ENCODE measurements around the gene KCTD17.

DNA sequence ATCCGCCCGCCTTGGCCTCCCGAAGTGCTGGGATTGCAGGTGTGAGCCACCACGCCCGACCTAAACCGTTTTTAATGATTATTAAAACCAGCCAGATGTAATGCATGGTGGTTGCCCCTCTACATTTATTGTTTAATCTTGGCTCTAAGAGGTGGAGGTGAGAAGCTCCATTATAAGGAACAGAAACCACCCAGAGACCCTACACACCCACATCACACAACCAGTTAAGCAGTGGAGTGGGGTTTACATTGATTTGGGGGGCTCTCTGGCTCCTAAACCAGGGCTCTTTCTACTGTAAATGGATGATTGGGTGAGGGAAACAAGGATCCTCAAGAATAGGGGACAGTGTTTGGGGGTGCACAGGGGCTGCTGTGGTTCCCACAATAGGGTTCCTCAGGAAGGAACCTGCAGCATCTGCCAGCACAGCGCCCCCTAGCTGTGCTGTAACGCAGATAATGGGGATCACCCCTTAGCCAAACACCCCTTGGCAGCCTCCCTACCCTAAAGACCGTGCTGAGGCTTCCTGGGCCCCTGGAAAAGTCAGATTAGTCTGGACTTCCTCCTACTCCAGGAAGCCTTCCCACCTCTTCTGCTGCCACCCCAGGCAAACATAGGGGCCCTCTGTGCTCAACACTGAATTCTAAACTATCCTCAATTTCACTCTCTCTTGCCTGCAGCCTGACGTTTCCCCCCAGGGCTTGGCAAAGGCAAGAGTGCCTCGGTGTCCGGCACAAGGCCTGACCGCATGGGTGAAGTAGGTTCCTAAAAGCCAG lies 29.6 kb upstream of the KCTD17 start:
- TF ChIP-seq, protein P1, sequence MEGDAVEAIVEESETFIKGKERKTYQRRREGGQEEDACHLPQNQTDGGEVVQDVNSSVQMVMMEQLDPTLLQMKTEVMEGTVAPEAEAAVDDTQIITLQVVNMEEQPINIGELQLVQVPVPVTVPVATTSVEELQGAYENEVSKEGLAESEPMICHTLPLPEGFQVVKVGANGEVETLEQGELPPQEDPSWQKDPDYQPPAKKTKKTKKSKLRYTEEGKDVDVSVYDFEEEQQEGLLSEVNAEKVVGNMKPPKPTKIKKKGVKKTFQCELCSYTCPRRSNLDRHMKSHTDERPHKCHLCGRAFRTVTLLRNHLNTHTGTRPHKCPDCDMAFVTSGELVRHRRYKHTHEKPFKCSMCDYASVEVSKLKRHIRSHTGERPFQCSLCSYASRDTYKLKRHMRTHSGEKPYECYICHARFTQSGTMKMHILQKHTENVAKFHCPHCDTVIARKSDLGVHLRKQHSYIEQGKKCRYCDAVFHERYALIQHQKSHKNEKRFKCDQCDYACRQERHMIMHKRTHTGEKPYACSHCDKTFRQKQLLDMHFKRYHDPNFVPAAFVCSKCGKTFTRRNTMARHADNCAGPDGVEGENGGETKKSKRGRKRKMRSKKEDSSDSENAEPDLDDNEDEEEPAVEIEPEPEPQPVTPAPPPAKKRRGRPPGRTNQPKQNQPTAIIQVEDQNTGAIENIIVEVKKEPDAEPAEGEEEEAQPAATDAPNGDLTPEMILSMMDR (IDR thresholded peaks at IDR 0.05), result peak; percentile 38 to 64 (median 55)
- no peak for TF ChIP-seq POLR2A (IDR thresholded peaks at IDR 0.05)
